ENCODE data around the gene RPS6KA5. TPM values are rescaled to one million over a fixed set of nuclear protein-coding genes. Genes with fewer than 3 reads are reported as not detected.
"Not testable (repeated sequence)": the region's sequence is repeated elsewhere in the genome, so short reads cannot be mapped to it uniquely, and the experiment has no call there.

RPS6KA5 gene
- total RNA-seq, 1 donor from 2014 or later = 1.0 TPM

GRCh38 chr14:91095178-91095577 lies 34.7 kb upstream of the RPS6KA5 start:
- Histone ChIP-seq H3K27me3 (ENCODE audit: insufficient read depth, low read length) (peaks cover under 1% of the 10 kb centered on the region), H3K9ac (ENCODE audit: low read length) (no peak overlapping the region), H3K36me3 (ENCODE audit: insufficient read depth, low read length) (no peaks in the 10 kb centered on the region), H3K4me2 (ENCODE audit: low read length) (no peak overlapping the region), H3K9me3 (ENCODE audit: insufficient read depth, low read depth, low read length) (no peaks in the 10 kb centered on the region), H3K27ac (ENCODE audit: low read depth, low read length) (no peak overlapping the region), H3K4me3 (ENCODE audit: insufficient read depth, low read depth, low read length) (no peak overlapping the region), H3K79me2 (ENCODE audit: insufficient read depth, low read length) (no peaks in the 10 kb centered on the region), H2AFZ (ENCODE audit: low read depth, low read length) (no peak overlapping the region), H3K4me1 (ENCODE audit: insufficient read depth, low read length) (no peaks in the 10 kb centered on the region), H4K20me1 (ENCODE audit: insufficient read depth, low read length) (no peaks in the 10 kb centered on the region)
- H3K27ac Mint-ChIP-seq (ENCODE audit: unreplicated experiment) = no peak overlapping the region
- FAIRE-seq (no peak), DNase-seq (ENCODE audit: low read depth) (no peak)
- H3K27me3 Mint-ChIP-seq (ENCODE audit: low read depth, unreplicated experiment) = peaks cover 5% of the 10 kb centered on the region
- no peaks in the 10 kb centered on the region for H3K36me3 Mint-ChIP-seq (ENCODE audit: low read depth, unreplicated experiment)
- TF ChIP-seq CTCF (IDR thresholded peaks at IDR 0.05; ENCODE audit: insufficient read depth, low read depth, low read length) (no peak), EZH2 (IDR thresholded peaks at IDR 0.05; ENCODE audit: insufficient read depth, low read length) (no peak)
- H3K4me3 Mint-ChIP-seq (ENCODE audit: unreplicated experiment) = no peak overlapping the region
- H3K9me3 Mint-ChIP-seq (ENCODE audit: unreplicated experiment) = no peaks in the 10 kb centered on the region
- no peaks in the 10 kb centered on the region for H3K4me1 Mint-ChIP-seq (ENCODE audit: low read depth, unreplicated experiment)

- no peaks in the 10 kb centered on the region for H3K36me3 Mint-ChIP-seq (ENCODE audit: low read depth, unreplicated experiment)
- H3K27ac ChIP-seq (ENCODE audit: low read depth, low read length) = no peak overlapping the region
- H3K27me3 Mint-ChIP-seq (ENCODE audit: low read depth, unreplicated experiment) = peaks cover 5% of the 10 kb centered on the region
- no peak overlapping the region for H3K4me2 ChIP-seq (ENCODE audit: low read length)
- no peak overlapping the region for H3K9ac ChIP-seq (ENCODE audit: low read length)
- no peaks in the 10 kb centered on the region for H3K4me1 Mint-ChIP-seq (ENCODE audit: low read depth, unreplicated experiment)
- no peak for FAIRE-seq
- H3K36me3 ChIP-seq (ENCODE audit: insufficient read depth, low read length) = no peaks in the 10 kb centered on the region
- no peaks in the 10 kb centered on the region for H3K9me3 ChIP-seq (ENCODE audit: insufficient read depth, low read depth, low read length)
- DNase-seq (ENCODE audit: low read depth) = no peak
- H3K4me1 ChIP-seq (ENCODE audit: insufficient read depth, low read length) = no peaks in the 10 kb centered on the region
- no peaks in the 10 kb centered on the region for H3K9me3 Mint-ChIP-seq (ENCODE audit: unreplicated experiment)
- H3K79me2 ChIP-seq (ENCODE audit: insufficient read depth, low read length) = no peaks in the 10 kb centered on the region
- no peak overlapping the region for H3K4me3 ChIP-seq (ENCODE audit: insufficient read depth, low read depth, low read length)
- H3K27ac Mint-ChIP-seq (ENCODE audit: unreplicated experiment) = no peak overlapping the region
- H3K27me3 ChIP-seq (ENCODE audit: insufficient read depth, low read length) = peaks cover 2% of the 10 kb centered on the region
- H2AFZ ChIP-seq (ENCODE audit: low read depth, low read length) = no peak overlapping the region
- no peaks in the 10 kb centered on the region for H4K20me1 ChIP-seq (ENCODE audit: insufficient read depth, low read length)
- TF ChIP-seq EZH2 (IDR thresholded peaks at IDR 0.05; ENCODE audit: insufficient read depth, low read length) = no peak
- no peak for TF ChIP-seq CTCF (IDR thresholded peaks at IDR 0.05; ENCODE audit: insufficient read depth, low read depth, low read length)
- H3K4me3 Mint-ChIP-seq (ENCODE audit: unreplicated experiment) = no peak overlapping the region
These were observed 34.3 kb upstream of the RPS6KA5 start for GRCh38 chr14:91094772-91095171.

- not testable (repeated sequence) for H3K4me1 Mint-ChIP-seq (ENCODE audit: low read depth, unreplicated experiment); H3K27ac Mint-ChIP-seq (ENCODE audit: unreplicated experiment); H3K4me3 Mint-ChIP-seq (ENCODE audit: unreplicated experiment); H3K79me2 ChIP-seq (ENCODE audit: insufficient read depth, low read length); H3K27ac ChIP-seq (ENCODE audit: low read depth, low read length); H3K4me1 ChIP-seq (ENCODE audit: insufficient read depth, low read length); FAIRE-seq; H3K36me3 Mint-ChIP-seq (ENCODE audit: low read depth, unreplicated experiment); H3K9me3 Mint-ChIP-seq (ENCODE audit: unreplicated experiment); DNase-seq (ENCODE audit: low read depth); H3K27me3 Mint-ChIP-seq (ENCODE audit: low read depth, unreplicated experiment); H3K4me3 ChIP-seq (ENCODE audit: insufficient read depth, low read depth, low read length); H3K9me3 ChIP-seq (ENCODE audit: insufficient read depth, low read depth, low read length); H3K36me3 ChIP-seq (ENCODE audit: insufficient read depth, low read length); H4K20me1 ChIP-seq (ENCODE audit: insufficient read depth, low read length); H2AFZ ChIP-seq (ENCODE audit: low read depth, low read length); H3K27me3 ChIP-seq (ENCODE audit: insufficient read depth, low read length); H3K4me2 ChIP-seq (ENCODE audit: low read length); H3K9ac ChIP-seq (ENCODE audit: low read length)
These were observed 33.5 kb upstream of the RPS6KA5 start for GRCh38 chr14:91093743-91094472.

Data from astrocyte (in vitro differentiated cells and primary cell).